Measurements from ENCODE around the gene MAD1L1. TPM values are rescaled to one million over a fixed set of nuclear protein-coding genes. Genes with fewer than 3 reads are reported as not detected.
"Not testable (repeated sequence)": the region's sequence is repeated elsewhere in the genome, so short reads cannot be mapped to it uniquely, and the experiment has no call there.

The MAD1L1 gene
- total RNA-seq, 4 donors from 2014 or later: 8.0 to 52.7 (median 26.7) TPM

GRCh38 chr7:1883834-1884582 is 348.7 kb downstream of the MAD1L1 start:
- H3K27ac ChIP-seq: no peak overlapping the region
- no peak overlapping the region for H3K4me3 ChIP-seq
- intact Hi-C loops (cut with DNase I; ENCODE audit: low total_unique reads) (no loop called here), in situ Hi-C loops (cut with MboI; ENCODE audit: low pct_ligation_motif_present in 1 of 4, low pct_unique_long_range_greater_than_20kb in 1 of 4, low sequenced_read_pairs in 3 of 4) (no loop called here)
- TF ChIP-seq, protein P1, sequence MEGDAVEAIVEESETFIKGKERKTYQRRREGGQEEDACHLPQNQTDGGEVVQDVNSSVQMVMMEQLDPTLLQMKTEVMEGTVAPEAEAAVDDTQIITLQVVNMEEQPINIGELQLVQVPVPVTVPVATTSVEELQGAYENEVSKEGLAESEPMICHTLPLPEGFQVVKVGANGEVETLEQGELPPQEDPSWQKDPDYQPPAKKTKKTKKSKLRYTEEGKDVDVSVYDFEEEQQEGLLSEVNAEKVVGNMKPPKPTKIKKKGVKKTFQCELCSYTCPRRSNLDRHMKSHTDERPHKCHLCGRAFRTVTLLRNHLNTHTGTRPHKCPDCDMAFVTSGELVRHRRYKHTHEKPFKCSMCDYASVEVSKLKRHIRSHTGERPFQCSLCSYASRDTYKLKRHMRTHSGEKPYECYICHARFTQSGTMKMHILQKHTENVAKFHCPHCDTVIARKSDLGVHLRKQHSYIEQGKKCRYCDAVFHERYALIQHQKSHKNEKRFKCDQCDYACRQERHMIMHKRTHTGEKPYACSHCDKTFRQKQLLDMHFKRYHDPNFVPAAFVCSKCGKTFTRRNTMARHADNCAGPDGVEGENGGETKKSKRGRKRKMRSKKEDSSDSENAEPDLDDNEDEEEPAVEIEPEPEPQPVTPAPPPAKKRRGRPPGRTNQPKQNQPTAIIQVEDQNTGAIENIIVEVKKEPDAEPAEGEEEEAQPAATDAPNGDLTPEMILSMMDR (IDR thresholded peaks at IDR 0.05): no peak
- TF ChIP-seq EP300 (IDR thresholded peaks at IDR 0.05; ENCODE audit: low read depth): no peak
- TF ChIP-seq POLR2A (IDR thresholded peaks at IDR 0.05): no peak
- no peak for TF ChIP-seq POLR2AphosphoS5 (IDR thresholded peaks at IDR 0.05)
- no peaks in the 10 kb centered on the region for H3K9me3 ChIP-seq
- no peaks in the 10 kb centered on the region for H3K36me3 ChIP-seq
- DNase-seq: no peak
- H3K27me3 ChIP-seq: no peaks in the 10 kb centered on the region
- 93% methylated on average over 29 of the region's 30 CpGs; no CpG with 5 or more reads in 1 of the 2 donors for WGBS, 2 donors (ENCODE audit: low coverage in 1 of 2)
- H3K4me1 ChIP-seq: no peaks in the 10 kb centered on the region

GRCh38 chr7:1883031-1883761 is 349.5 kb downstream of the MAD1L1 start:
- Histone ChIP-seq H3K4me3 (no peak overlapping the region), H3K27me3 (no peaks in the 10 kb centered on the region), H3K9me3 (peaks cover 0 to 2% of the 10 kb centered on the region in 2 donors), H3K36me3 (no peaks in the 10 kb centered on the region), H3K27ac (no peak overlapping the region), H3K4me1 (no peaks in the 10 kb centered on the region)
- no peak for DNase-seq
- WGBS, 2 donors (ENCODE audit: low coverage in 1 of 2): 73% methylated on average over 18 of the region's 18 CpGs; no CpG with 5 or more reads in 1 of the 2 donors
- intact Hi-C loops (cut with DNase I; ENCODE audit: low total_unique reads): no loop called here
- TF ChIP-seq POLR2A (IDR thresholded peaks at IDR 0.05): no peak
- no peak for TF ChIP-seq POLR2AphosphoS5 (IDR thresholded peaks at IDR 0.05)
- in situ Hi-C loops (cut with MboI; ENCODE audit: low pct_ligation_motif_present in 1 of 4, low pct_unique_long_range_greater_than_20kb in 1 of 4, low sequenced_read_pairs in 3 of 4): no loop called here

DNA sequence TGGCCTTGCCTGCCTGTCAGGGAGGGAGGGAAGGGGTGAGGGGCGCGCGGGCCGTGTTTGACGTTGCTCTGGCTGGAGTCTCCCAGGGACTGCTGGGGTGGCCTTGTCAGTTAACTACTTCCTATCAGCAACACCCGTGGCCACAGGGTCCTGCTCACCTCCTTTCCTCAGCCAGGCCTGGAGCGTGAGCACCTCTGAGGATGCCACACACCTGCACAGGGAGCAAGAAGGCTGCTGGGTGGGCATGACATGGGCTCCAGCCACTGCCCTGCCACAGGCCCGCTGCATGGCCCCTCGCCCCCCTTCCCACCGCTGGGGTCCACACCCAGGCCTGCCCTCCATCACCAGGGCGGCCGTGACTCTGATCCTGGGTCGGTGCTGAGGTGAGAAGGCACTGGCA is 350.3 kb downstream of the MAD1L1 start:
- TF ChIP-seq POLR2AphosphoS5 (IDR thresholded peaks at IDR 0.05): no peak
- TF ChIP-seq EP300 (IDR thresholded peaks at IDR 0.05; ENCODE audit: low read depth): no peak
- TF ChIP-seq, protein P1 (IDR thresholded peaks at IDR 0.05): no peak
- TF ChIP-seq POLR2A (IDR thresholded peaks at IDR 0.05): no peak
- H3K4me3 ChIP-seq: no peak overlapping the region
- H3K27me3 ChIP-seq: no peaks in the 10 kb centered on the region
- no peak overlapping the region for H3K27ac ChIP-seq
- peaks cover 0 to 8% of the 10 kb centered on the region in 2 donors for H3K9me3 ChIP-seq
- in situ Hi-C loops (cut with MboI; ENCODE audit: low pct_ligation_motif_present in 1 of 4, low pct_unique_long_range_greater_than_20kb in 1 of 4, low sequenced_read_pairs in 3 of 4) (no loop called here), intact Hi-C loops (cut with DNase I; ENCODE audit: low total_unique reads) (no loop called here)
- WGBS, 2 donors (ENCODE audit: low coverage in 1 of 2): 85% methylated on average over 8 of the region's 13 CpGs; no CpG with 5 or more reads in 1 of the 2 donors
- no peak for DNase-seq
- H3K36me3 ChIP-seq: no peaks in the 10 kb centered on the region
- H3K4me1 ChIP-seq: no peaks in the 10 kb centered on the region

- Histone ChIP-seq H3K36me3 (no peaks in the 10 kb centered on the region), H3K27me3 (no peaks in the 10 kb centered on the region), H3K4me3 (no peak overlapping the region), H3K27ac (no peak overlapping the region), H3K4me1 (no peaks in the 10 kb centered on the region), H3K9me3 (peaks cover 0 to 8% of the 10 kb centered on the region in 2 donors)
- TF ChIP-seq, protein P1 (IDR thresholded peaks at IDR 0.05): no peak
- TF ChIP-seq EP300 (IDR thresholded peaks at IDR 0.05; ENCODE audit: low read depth): no peak
- no peak for TF ChIP-seq POLR2A (IDR thresholded peaks at IDR 0.05)
- no peak for TF ChIP-seq POLR2AphosphoS5 (IDR thresholded peaks at IDR 0.05)
- WGBS, 2 donors (ENCODE audit: low coverage in 1 of 2): 80 to 83% methylated on average over 2 to 15 of the region's 15 CpGs
- intact Hi-C loops (cut with DNase I; ENCODE audit: low total_unique reads) (no loop called here), in situ Hi-C loops (cut with MboI; ENCODE audit: low pct_ligation_motif_present in 1 of 4, low pct_unique_long_range_greater_than_20kb in 1 of 4, low sequenced_read_pairs in 3 of 4) (no loop called here)
- DNase-seq: no peak
Observed at GRCh38 chr7:1881946-1882345, 350.8 kb downstream of the MAD1L1 start.

- H3K4me3 ChIP-seq; H3K36me3 ChIP-seq; H3K27me3 ChIP-seq; DNase-seq; H3K9me3 ChIP-seq; H3K27ac ChIP-seq; in situ Hi-C loops (cut with MboI; ENCODE audit: low pct_ligation_motif_present in 1 of 4, low pct_unique_long_range_greater_than_20kb in 1 of 4, low sequenced_read_pairs in 3 of 4); intact Hi-C loops (cut with DNase I; ENCODE audit: low total_unique reads): not testable (repeated sequence)
- H3K4me1 ChIP-seq: peaks cover 0 to 11% (median 3%) of the 10 kb centered on the region in 4 donors
- 96% methylated on average over 3 to 6 of the region's 6 CpGs for WGBS, 2 donors (ENCODE audit: low coverage in 1 of 2)
Observed at GRCh38 chr7:1876641-1877040, 356.1 kb downstream of the MAD1L1 start.
